HCT116 (cell line): ENCODE measurements around the gene KCNH3. TPM values are rescaled to one million over a fixed set of nuclear protein-coding genes. Genes with fewer than 3 reads are reported as not detected.

Experiments used
- ATAC-seq: fragments of 200-7000 bp; cut with Tn5 transposase; 2 replicates; pipeline ENCODE4 v1.9.1; 2020; ENCODE audit warnings: mild to moderate bottlenecking, moderate library complexity
- BruUV-seq: library from RNA; stranded (reverse); fragments of 400-500 nt; replicated peaks from 2 replicates; lab custom pipeline; 2021; lab: Mats Ljungman, UMichigan
- CTCF ChIA-PET: fragments of 300-600 bp; sonication (Branson Sonifier 250); formaldehyde crosslinking; loops from one replicate; lab custom pipeline; 2021; ENCODE audit warnings: antibody characterized with exemption; lab: Charles Lee
- POLR2A ChIA-PET: fragments of 300-600, 350-600 bp; sonication (Branson Sonifier 250); formaldehyde crosslinking; loops from one replicate; lab custom pipeline; 2021; ENCODE audit warnings: antibody characterized with exemption; lab: Charles Lee
- RAD21 ChIA-PET, 2 experiments: fragments of 300-600 bp; sonication (Branson Sonifier 250); formaldehyde crosslinking; loops; one replicate each; lab custom pipeline; 2023; ENCODE audit warnings: low total read pairs in 2 of 2; ENCODE audit not compliant: uncharacterized antibody in 2 of 2, unreplicated experiment in 2 of 2, low non-redundant PET in 1 of 2; lab: Charles Lee
- DNase-seq: peaks from one replicate; pipeline ENCODE4 v3.0.0-alpha.2; 2010; ENCODE audit warnings: low read depth, low spot score
- H2AFZ ChIP-seq: fragments of 200-600 bp; shearing (Covaris generic), sonication (generic); 2 replicates; pipeline ENCODE4 v1.6.1; 2017; ENCODE audit warnings: low read depth, mixed run types, mixed read lengths, antibody characterized with exemption, low read length; ENCODE audit not compliant: poor library complexity, severe bottlenecking
- H3K27ac ChIP-seq: 2 replicates; pipeline ENCODE4 v1.5.1; 2012; ENCODE audit warnings: low read depth, low read length
- H3K27me3 ChIP-seq: fragments of 200-600 bp; sonication (generic); 2 replicates; pipeline ENCODE4 v1.6.1; 2016; ENCODE audit warnings: mixed run types, low read length, mixed read lengths; ENCODE audit not compliant: insufficient read depth
- H3K36me3 ChIP-seq, 2 experiments: fragments of 200-500 bp in 1 of 2; fragments of 200-600 bp in 1 of 2; sonication (Bioruptor generic) in 1 of 2; sonication (generic) in 1 of 2; 2 replicates each; pipeline versions ENCODE4 v1.5.1 to v1.6.1; 2014 to 2016; ENCODE audit warnings: low read length in 2 of 2, inconsistent platforms in 1 of 2, mixed read lengths in 1 of 2, mixed run types in 1 of 2; ENCODE audit not compliant: insufficient read depth in 2 of 2, control insufficient read depth in 1 of 2
- H3K4me1 ChIP-seq, 2 experiments: fragments of 200-600 bp in 1 of 2; sonication (generic) in 1 of 2; 2 replicates each; pipeline versions ENCODE4 v1.5.1 to v1.6.1; 2012 to 2017; ENCODE audit warnings: low read length in 2 of 2, inconsistent platforms in 1 of 2, mild to moderate bottlenecking in 1 of 2, mixed read lengths in 1 of 2, mixed run types in 1 of 2, moderate library complexity in 1 of 2; ENCODE audit not compliant: insufficient read depth in 2 of 2, control insufficient read depth in 1 of 2
- H3K4me2 ChIP-seq: fragments of 200-600 bp; sonication (generic); 2 replicates; pipeline ENCODE4 v1.6.1; 2017; ENCODE audit warnings: mixed run types, low read length, mixed read lengths
- H3K4me3 ChIP-seq, 2 experiments: fragments of 200-600 bp in 1 of 2; sonication (generic) in 1 of 2; replicated peaks in 1 of 2; 2 replicates each; pipeline ENCODE4 v1.5.1; 2011 to 2016; ENCODE audit warnings: low read length in 2 of 2, control low read depth in 1 of 2, low read depth in 1 of 2, mild to moderate bottlenecking in 1 of 2, mixed read lengths in 1 of 2, mixed run types in 1 of 2
- H3K79me2 ChIP-seq: fragments of 200-600 bp; sonication (generic); 2 replicates; pipeline ENCODE4 v1.6.1; 2017; ENCODE audit warnings: mild to moderate bottlenecking, mixed run types, low read length, moderate library complexity, mixed read lengths; ENCODE audit not compliant: insufficient read depth
- H3K9ac ChIP-seq: fragments of 200-600 bp; sonication (generic); 2 replicates; pipeline ENCODE4 v1.6.1; 2016; ENCODE audit warnings: low read length, mixed read lengths
- H3K9me2 ChIP-seq: fragments of 200-600 bp; sonication (generic), shearing (Covaris generic); 2 replicates; pipeline ENCODE4 v1.6.1; 2017; ENCODE audit warnings: mixed run types, mild to moderate bottlenecking, moderate library complexity; ENCODE audit not compliant: insufficient read depth
- H3K9me3 ChIP-seq, 2 experiments: fragments of 200-500 bp in 1 of 2; fragments of 200-600 bp in 1 of 2; sonication (Bioruptor generic) in 1 of 2; sonication (generic) in 1 of 2; 2 replicates each; pipeline ENCODE4 v1.6.1; 2014 to 2017; ENCODE audit warnings: low read length in 2 of 2, mixed read lengths in 2 of 2, inconsistent platforms in 1 of 2, low read depth in 1 of 2, mild to moderate bottlenecking in 1 of 2, mixed run types in 1 of 2, moderate library complexity in 1 of 2; ENCODE audit not compliant: control insufficient read depth in 1 of 2, insufficient read depth in 1 of 2
- H4K20me1 ChIP-seq: fragments of 200-600 bp; sonication (generic), shearing (Covaris generic); 2 replicates; pipeline ENCODE4 v1.6.1; 2017; ENCODE audit warnings: mixed run types, mild to moderate bottlenecking, moderate library complexity; ENCODE audit not compliant: insufficient read depth
- CBX3 ChIP-seq: IDR thresholded peaks from 2 replicates; pipeline ENCODE4 v1.6.1; 2012; ENCODE audit warnings: low read depth
- CEBPB ChIP-seq: IDR thresholded peaks from 2 replicates; pipeline ENCODE4 v1.6.1; 2012; ENCODE audit warnings: low read depth
- EGR1 ChIP-seq: IDR thresholded peaks from 2 replicates; pipeline ENCODE4 v1.6.1; 2012; ENCODE audit warnings: low read depth
- EZH2 ChIP-seq: fragments of 200-600 bp; sonication (generic); IDR thresholded peaks from 2 replicates; pipeline ENCODE4 v1.6.1; 2017; ENCODE audit warnings: antibody characterized with exemption, mixed run types
- EZH2phosphoT487 ChIP-seq: fragments of 200-600 bp; IDR thresholded peaks from 2 replicates; pipeline ENCODE4 v1.6.1; 2018; ENCODE audit warnings: antibody characterized with exemption, borderline replicate concordance
- JUND ChIP-seq: IDR thresholded peaks from 2 replicates; pipeline ENCODE4 v1.6.1; 2012
- RAD21 ChIP-seq: IDR thresholded peaks from 2 replicates; pipeline ENCODE4 v1.6.1; 2012; ENCODE audit warnings: low read depth, mild to moderate bottlenecking
- SP1 ChIP-seq: IDR thresholded peaks from 2 replicates; pipeline ENCODE4 v1.6.1; 2012; ENCODE audit warnings: low read depth
- SRF ChIP-seq: IDR thresholded peaks from 2 replicates; pipeline ENCODE4 v1.6.1; 2012; ENCODE audit warnings: low read depth
- TCF7L2 ChIP-seq: IDR thresholded peaks from 2 replicates; pipeline ENCODE4 v1.7.0; 2011; ENCODE audit warnings: borderline replicate concordance, inconsistent platforms; ENCODE audit not compliant: insufficient read depth, insufficient read length; ENCODE audit errors: extremely low read depth
- ZFX ChIP-seq: fragments of 450-650 bp; IDR thresholded peaks from 2 replicates; pipeline ENCODE4 v1.6.1; 2017
- ZNF274 ChIP-seq: fragments of 200-500 bp; sonication (Bioruptor generic); IDR thresholded peaks from 2 replicates; pipeline ENCODE4 v1.6.1; 2014; ENCODE audit warnings: mild to moderate bottlenecking, low read depth, low read length, inconsistent platforms
- intact Hi-C: fragments of 100-400 bp; cut with micrococcal nuclease; formaldehyde crosslinking; loops from 2 replicates; pipeline ENCODE4 v1.10.0; 2022
- total RNA-seq: library from RNA; stranded (reverse); gene quantifications from one replicate; pipeline ENCODE4 v1.2.1, GENCODE V29; 2021; ENCODE audit not compliant: unreplicated experiment
- TF ChIP-seq, protein P1 (sequence below): IDR thresholded peaks from 2 replicates; pipeline ENCODE4 v1.6.1; 2011; ENCODE audit warnings: mild to moderate bottlenecking, low read length, moderate library complexity; ENCODE audit not compliant: insufficient replicate concordance; ENCODE audit errors: extremely low read depth
- TF ChIP-seq, protein P2 (sequence below): IDR thresholded peaks from 2 replicates; pipeline ENCODE4 v1.6.1; 2012; ENCODE audit warnings: low read depth
- TF ChIP-seq, protein P3 (sequence below): IDR thresholded peaks from 2 replicates; pipeline ENCODE4 v1.6.1; 2012

Gene KCNH3
- total RNA-seq, 1 experiment from 2014 or later, result 35.3 TPM

DNA sequence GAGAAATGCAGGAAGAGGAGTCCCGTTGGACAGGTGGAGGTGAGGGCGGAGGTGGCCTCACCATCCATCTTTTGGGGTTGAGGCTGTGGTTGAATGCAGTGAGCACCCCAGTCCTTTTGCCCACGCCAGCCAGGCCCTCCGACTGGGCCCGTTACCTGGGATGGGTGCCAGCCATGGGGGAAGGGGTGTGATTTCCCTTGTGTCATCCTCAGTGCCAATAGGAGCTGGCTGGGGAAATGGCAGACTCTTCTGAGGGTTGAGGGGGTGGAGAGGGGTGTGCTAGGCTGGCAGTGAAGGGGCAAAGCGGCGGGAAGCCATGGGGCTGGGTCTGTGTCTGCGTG, 9.6 kb downstream of the KCNH3 start:
- POLR2A ChIA-PET, result no interaction called here

More for the DNA sequence above, 9.6 kb downstream of the KCNH3 start:
- intact Hi-C loops, result no loop called here
- no peak overlapping the region for H3K27ac ChIP-seq
- TF ChIP-seq CEBPB, result no peak
- TF ChIP-seq EZH2, result no peak
- TF ChIP-seq, protein P1, sequence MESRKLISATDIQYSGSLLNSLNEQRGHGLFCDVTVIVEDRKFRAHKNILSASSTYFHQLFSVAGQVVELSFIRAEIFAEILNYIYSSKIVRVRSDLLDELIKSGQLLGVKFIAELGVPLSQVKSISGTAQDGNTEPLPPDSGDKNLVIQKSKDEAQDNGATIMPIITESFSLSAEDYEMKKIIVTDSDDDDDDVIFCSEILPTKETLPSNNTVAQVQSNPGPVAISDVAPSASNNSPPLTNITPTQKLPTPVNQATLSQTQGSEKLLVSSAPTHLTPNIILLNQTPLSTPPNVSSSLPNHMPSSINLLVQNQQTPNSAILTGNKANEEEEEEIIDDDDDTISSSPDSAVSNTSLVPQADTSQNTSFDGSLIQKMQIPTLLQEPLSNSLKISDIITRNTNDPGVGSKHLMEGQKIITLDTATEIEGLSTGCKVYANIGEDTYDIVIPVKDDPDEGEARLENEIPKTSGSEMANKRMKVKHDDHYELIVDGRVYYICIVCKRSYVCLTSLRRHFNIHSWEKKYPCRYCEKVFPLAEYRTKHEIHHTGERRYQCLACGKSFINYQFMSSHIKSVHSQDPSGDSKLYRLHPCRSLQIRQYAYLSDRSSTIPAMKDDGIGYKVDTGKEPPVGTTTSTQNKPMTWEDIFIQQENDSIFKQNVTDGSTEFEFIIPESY, result no peak
- TF ChIP-seq EZH2phosphoT487, result no peak
- TF ChIP-seq ZNF274, result no peak
- no peak for TF ChIP-seq RAD21
- TF ChIP-seq TCF7L2, result no peak
- TF ChIP-seq, protein P2, sequence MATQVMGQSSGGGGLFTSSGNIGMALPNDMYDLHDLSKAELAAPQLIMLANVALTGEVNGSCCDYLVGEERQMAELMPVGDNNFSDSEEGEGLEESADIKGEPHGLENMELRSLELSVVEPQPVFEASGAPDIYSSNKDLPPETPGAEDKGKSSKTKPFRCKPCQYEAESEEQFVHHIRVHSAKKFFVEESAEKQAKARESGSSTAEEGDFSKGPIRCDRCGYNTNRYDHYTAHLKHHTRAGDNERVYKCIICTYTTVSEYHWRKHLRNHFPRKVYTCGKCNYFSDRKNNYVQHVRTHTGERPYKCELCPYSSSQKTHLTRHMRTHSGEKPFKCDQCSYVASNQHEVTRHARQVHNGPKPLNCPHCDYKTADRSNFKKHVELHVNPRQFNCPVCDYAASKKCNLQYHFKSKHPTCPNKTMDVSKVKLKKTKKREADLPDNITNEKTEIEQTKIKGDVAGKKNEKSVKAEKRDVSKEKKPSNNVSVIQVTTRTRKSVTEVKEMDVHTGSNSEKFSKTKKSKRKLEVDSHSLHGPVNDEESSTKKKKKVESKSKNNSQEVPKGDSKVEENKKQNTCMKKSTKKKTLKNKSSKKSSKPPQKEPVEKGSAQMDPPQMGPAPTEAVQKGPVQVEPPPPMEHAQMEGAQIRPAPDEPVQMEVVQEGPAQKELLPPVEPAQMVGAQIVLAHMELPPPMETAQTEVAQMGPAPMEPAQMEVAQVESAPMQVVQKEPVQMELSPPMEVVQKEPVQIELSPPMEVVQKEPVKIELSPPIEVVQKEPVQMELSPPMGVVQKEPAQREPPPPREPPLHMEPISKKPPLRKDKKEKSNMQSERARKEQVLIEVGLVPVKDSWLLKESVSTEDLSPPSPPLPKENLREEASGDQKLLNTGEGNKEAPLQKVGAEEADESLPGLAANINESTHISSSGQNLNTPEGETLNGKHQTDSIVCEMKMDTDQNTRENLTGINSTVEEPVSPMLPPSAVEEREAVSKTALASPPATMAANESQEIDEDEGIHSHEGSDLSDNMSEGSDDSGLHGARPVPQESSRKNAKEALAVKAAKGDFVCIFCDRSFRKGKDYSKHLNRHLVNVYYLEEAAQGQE, result no peak
- no peak for TF ChIP-seq EGR1
- no peak for TF ChIP-seq SRF
- TF ChIP-seq, protein P3, sequence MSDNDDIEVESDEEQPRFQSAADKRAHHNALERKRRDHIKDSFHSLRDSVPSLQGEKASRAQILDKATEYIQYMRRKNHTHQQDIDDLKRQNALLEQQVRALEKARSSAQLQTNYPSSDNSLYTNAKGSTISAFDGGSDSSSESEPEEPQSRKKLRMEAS, result no peak
- no peak for TF ChIP-seq SP1
- no peak for TF ChIP-seq CBX3
- no peak for TF ChIP-seq ZFX
- no peak for TF ChIP-seq JUND
- TF ChIP-seq, all 23 proteins: peak for 0
- Histone ChIP-seq H3K36me3 (no peaks in the 10 kb centered on the region; a peak in 1 of 4 replicates), H3K27me3 (no peaks in the 10 kb centered on the region), H4K20me1 (no peaks in the 10 kb centered on the region), H3K4me2 (no peak overlapping the region), H3K4me1 (peaks cover 0 to 5% of the 10 kb centered on the region in 2 experiments; a peak in 2 of 4 replicates), H3K9ac (no peak overlapping the region), H3K9me2 (no peaks in the 10 kb centered on the region), H3K79me2 (no peaks in the 10 kb centered on the region), H3K4me3 (no peak overlapping the region), H3K9me3 (no peaks in the 10 kb centered on the region), H2AFZ (no peak overlapping the region)
- BruUV-seq, result no TSS peak
- ChIA-PET CTCF (no interaction called here), RAD21 (no interaction called here)
- no peak for DNase-seq
- ATAC-seq, result no peak
